Measurements from ENCODE around the gene TNFRSF12A. TPM values are rescaled to one million over a fixed set of nuclear protein-coding genes. Genes with fewer than 3 reads are reported as not detected.

The TNFRSF12A gene
- total and polyA plus RNA-seq, 2 of the 13 experiments (the other 11 are each of a cell fraction or from before 2014, with no cell fraction given): 61.9 to 66.0 TPM

GRCh38 chr16:3003582-3004270, 16.4 kb upstream of the TNFRSF12A start (continued):
- TF ChIP-seq HMGXB4 (CRISPR knock-in tag; IDR thresholded peaks at IDR 0.05; ENCODE audit: borderline replicate concordance in 1 of 2, low read depth in 1 of 2) (peak; percentile 69 to 86; a peak in 2 of 4 replicates), SP5 (CRISPR knock-in tag; IDR thresholded peaks at IDR 0.05; ENCODE audit: borderline replicate concordance, low read depth) (peak; percentile 61; the same call in 1 of the 2 replicates), AGO1 (IDR thresholded peaks at IDR 0.05; ENCODE audit: low read depth, low read length, poor library complexity, severe bottlenecking) (peak; percentile 75), ETV5 (CRISPR knock-in tag; IDR thresholded peaks at IDR 0.05; ENCODE audit: borderline replicate concordance) (peak; percentile 35; the same call in 1 of the 2 replicates), SMAD3 (CRISPR knock-in tag; IDR thresholded peaks at IDR 0.05) (0 out of 2 replicates have a peak, but pooled peaks have one; percentile 64), ZMYM3 (CRISPR knock-in tag; IDR thresholded peaks at IDR 0.05) (peak; percentile 28; the same call in 1 of the 2 replicates), ATF2 (CRISPR knock-in tag; IDR thresholded peaks at IDR 0.05) (peak; percentile 68), MEIS1 (CRISPR knock-in tag; IDR thresholded peaks at IDR 0.05; ENCODE audit: borderline replicate concordance) (peak; percentile 93; the same call in 1 of the 2 replicates), ZNF280B (CRISPR knock-in tag; IDR thresholded peaks at IDR 0.05; ENCODE audit: borderline replicate concordance) (peak; percentile 53; the same call in 1 of the 2 replicates), ZFP41 (CRISPR knock-in tag; IDR thresholded peaks at IDR 0.05; ENCODE audit: borderline replicate concordance) (no peak), THRA (CRISPR knock-in tag; IDR thresholded peaks at IDR 0.05; ENCODE audit: borderline replicate concordance) (0 out of 2 replicates have a peak, but pooled peaks have one; percentile 45), SP2 (CRISPR knock-in tag; IDR thresholded peaks at IDR 0.05) (peak; percentile 96), FOXA1 (IDR thresholded peaks at IDR 0.05) (no peak), FOXA1 (CRISPR knock-in tag; IDR thresholded peaks at IDR 0.05) (0 out of 2 replicates have a peak, but pooled peaks have one; percentile 18), RELA (CRISPR knock-in tag; IDR thresholded peaks at IDR 0.05) (peak; percentile 49; the same call in 1 of the 2 replicates), DRAP1 (CRISPR knock-in tag; IDR thresholded peaks at IDR 0.05) (peak; percentile 83), SRSF9 (IDR thresholded peaks at IDR 0.05; ENCODE audit: borderline replicate concordance, insufficient read depth, low read depth, low read length, poor library complexity, severe bottlenecking) (no peak), CC2D1A (CRISPR knock-in tag; IDR thresholded peaks at IDR 0.05) (no peak), MTA3 (CRISPR knock-in tag; IDR thresholded peaks at IDR 0.05) (no peak), FOXA3 (CRISPR knock-in tag; IDR thresholded peaks at IDR 0.05) (peak; percentile 35; the same call in 1 of the 2 replicates), ZNF256 (CRISPR knock-in tag; conservative IDR thresholded peaks at IDR 0.05) (0 out of 2 replicates have a peak, but pooled peaks have one; percentile 63)

All from HepG2 (cell line).